Measurements from ENCODE around the gene PITPNB.

PITPNB gene

DNA sequence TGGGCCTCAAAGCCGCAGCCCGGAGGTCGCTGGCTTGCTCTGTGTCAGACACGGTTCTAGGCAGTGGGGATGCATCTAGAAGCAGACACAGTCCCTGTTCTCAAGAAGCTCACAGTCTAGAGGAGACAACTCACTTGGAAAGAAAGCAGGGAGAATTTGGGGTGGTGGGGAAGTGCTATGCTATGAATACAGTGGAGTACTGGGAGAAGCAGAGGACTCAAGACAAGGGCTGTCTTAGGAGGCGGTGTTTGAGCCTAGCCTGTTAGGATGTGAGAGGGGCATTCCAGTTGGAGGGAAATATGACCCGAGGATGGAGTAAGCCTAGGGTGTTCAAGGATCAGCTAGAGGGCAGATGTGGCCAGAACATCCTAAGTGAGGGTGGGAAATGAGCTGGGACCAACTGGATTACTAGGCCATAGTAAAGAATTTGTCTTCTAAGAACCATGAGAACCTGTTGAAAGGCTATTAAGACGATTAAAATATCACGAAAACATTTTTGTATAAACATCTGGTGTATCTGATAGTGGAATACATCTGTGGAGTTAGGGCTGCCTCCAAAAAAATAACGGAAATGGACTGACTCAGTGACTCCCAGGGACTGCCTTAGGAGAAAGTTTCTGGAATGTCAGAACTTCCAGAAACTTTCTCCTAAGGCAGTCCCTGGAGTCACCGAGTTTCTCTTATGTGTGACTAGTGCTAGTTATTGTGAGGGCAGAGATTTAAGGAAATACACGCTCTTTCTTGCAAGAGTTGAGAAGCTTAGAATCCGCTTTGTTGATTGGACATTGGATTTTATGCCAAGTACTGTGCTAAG is 1.1 kb upstream of the PITPNB start:
- peak; percentile 76 for DNase-seq (ENCODE audit: low read depth)

DNA sequence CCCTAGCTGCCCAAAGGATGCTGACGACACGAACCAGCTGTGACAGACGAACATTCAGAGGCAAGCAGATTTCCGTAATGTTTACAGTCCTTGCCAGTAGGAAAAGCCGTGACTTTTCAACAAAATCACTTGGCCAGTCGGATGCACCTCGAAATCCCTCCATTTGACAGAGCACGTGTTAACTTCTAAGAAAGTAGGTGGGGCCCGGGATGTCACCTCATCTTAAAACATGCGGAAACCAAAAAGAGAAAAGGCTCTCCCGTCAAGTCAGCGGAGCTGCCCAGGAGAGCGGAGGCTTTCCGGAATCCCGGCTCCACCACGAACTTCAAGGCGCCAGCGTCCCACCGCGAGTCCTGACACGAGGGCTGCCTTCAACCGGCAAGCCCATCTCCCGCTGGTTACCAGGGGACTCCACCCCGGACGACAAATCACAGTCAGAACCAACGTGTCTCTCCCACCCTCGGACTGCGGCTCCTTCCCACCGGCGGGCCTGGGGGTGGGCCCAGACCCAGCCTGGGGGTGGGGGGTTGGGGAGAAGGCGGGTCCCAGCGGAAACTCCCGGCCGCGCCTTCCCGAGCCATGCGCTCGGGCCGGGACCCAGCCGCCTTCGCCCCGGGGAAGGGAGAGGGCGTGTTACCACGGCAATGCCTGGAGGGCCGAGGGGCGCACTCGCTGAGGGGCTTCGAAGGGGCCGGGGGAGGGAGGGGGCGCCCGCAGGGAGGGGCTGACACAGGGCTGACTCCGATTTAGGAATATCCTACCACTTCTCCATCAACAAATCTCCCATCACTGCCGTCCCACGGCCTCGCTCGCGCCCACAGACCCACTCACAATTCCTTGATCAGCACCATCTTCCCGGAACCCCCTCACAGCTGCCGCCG is 475 bp downstream of the PITPNB start:
- peak; percentile 53 for DNase-seq (ENCODE audit: low read depth)

DNA sequence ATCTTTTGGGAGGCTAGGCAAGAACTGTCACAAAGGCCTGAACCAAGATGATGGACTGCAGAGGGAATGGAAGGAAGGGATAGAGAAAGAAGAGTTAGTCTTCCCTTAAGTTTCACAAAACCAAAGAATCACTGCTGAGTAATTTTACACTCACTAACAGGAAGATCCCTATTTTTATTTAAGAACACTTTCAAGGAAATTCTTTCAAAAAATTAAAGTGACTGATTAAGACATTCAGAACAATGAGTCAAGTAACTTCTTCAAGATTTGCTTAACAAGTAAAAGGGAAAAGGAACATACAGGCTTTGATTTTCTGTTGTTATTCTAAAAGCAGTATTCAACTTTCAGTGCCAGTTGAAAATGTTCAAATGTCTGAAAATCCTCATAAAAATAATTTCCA is 3.1 kb downstream of the PITPNB start:
- no peak for DNase-seq (ENCODE audit: low read depth)

DNA sequence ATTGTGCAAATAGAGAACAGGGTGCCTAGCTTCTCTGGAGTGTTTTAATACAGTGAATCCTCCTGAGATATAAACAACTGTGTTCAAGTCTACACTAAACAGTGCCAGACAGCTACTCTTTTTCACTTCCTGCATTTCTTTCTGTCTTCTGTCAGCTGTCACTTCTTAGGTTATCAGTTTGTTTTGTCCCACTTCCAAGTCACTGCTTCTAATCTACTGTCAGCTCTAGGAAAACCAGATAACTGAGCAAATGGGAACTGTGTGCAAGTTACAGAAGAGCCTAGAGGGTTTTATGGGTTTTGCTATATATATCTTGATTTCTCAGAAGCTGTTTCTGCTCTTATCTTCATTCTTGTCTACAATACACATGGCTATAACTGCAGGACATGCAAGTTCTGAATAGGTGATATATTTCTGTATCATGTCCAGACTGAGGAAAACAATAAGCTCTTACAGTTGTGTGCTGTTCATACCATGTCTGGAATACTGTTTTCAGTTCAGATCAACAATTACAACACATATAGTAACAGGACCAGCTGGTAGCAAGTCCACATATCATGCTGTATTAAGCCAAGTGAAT is 5.8 kb downstream of the PITPNB start:
- DNase-seq (ENCODE audit: low read depth): peak; percentile 45

DNA sequence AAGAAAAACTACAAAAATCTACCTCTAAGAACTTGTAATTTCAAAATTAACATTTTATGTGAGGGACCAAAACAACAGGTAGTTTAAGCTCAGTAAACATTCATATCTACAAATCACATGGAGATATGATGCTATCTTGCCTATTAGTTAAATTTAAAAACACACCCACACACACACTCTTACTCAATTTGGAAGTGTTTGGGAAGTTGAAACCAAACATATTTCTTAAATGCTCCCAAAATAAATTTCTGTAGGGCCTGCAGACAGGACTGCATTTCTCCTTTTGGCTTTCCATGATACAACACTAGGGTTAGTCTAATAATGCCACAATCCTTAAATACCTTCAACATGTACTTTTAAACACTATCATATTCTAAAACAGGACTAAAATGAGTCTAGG is 7.0 kb downstream of the PITPNB start:
- no peak for DNase-seq (ENCODE audit: low read depth)

DNA sequence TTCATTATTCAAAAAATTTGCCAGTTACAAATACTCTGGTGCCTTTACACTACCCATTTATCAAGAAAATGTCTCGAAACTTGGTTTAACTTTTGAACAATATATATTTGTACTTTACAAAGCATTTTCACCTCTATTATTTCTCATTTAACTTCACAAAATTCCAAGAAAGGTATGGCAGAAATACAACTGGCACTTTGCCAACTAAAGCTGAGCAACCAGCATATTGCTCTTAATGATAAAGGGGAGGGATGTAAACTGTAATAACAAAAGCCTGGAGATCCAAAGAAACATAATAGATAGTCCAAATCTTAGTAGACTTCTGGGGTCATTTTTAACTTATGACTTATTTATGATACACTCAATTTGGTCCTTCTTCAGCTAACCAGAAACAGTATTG is 7.7 kb downstream of the PITPNB start:
- no peak for DNase-seq (ENCODE audit: low read depth)

DNA sequence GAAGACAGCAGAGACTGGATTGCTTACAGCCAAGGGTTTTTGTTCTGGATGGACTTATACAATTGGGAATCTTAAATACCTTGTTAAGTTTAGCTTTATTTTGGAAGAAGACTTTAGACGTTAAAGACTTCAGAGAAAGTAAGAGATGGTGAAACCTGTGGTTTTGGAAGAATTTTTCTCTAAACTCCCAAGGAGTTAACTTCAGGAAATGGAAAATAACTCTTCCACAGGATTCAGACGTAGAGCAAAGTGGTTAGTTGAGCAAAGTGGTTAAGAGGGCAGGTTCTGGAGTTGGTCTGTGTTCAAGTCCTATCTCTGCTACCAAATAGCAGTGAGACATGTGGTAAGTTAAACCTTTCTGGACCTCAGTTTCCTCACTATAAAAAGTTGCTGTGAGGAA is 12.8 kb downstream of the PITPNB start:
- DNase-seq (ENCODE audit: low read depth): peak; percentile 59

DNA sequence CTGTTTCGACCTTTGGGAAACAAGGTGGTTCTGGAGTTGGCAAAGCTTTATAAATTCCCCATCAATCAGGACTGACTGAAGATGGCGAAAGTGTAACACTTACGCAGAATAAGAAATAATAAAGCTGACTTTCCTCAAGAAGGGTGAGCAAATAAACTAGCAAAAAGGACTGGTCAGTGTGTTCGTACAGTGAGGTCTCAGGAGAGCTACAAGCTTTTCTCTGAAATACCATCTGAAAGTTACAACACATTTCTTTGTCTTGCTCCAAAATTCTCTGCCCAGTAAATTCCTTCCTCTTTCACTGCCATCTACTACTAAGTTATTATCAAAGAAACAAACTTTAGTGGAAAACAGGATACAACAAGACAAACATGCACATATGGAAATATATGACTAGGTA is 13.4 kb downstream of the PITPNB start:
- DNase-seq (ENCODE audit: low read depth): no peak

DNA sequence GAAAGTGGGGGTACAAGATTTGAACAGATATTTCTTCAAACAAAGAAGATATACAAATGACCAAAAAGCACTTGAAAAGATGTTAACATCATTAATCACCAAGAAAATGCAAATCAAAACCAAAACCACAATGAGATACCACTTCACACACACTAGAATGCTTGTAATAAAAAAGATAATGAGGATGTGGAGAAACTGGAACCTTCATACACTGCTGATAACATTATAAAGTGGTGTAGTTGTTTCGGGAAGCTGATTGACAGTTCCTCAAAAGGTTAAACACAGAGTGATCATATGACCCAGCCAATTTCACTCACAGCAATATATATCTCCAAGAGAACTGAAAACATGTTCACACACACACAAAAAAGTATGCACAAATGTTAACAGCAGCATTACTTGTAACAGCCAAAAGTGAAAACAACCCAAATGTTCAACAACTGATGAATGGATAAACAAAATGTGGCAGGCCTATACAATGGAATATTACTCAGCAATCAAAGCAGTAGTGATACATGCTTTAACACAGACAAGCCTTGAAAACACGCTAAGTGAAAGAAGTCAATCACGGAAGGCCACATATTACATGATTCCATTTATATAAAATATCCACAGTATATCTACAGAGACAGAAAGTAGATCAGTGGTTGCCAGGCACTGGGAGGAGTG is 15.1 kb downstream of the PITPNB start:
- no peak for DNase-seq (ENCODE audit: low read depth)

DNA sequence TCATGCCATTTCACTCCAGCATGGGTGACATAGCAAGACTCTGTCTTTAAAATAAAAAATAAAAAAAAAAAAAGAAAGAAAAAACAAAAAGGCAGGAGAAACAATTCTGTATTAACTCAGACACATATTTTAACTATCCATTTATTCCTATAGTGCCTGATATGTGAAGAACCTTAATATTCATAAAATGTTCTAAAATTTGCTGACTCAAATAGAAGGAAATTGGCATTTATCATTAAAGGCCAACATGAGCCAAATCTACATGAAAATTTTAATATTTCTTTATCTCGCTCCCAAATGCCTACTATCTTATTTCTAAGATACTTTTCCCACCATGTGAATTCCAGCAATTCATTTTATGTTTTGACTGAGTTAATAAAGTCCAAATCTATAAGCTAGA is 18.9 kb downstream of the PITPNB start:
- DNase-seq (ENCODE audit: low read depth): no peak

DNA sequence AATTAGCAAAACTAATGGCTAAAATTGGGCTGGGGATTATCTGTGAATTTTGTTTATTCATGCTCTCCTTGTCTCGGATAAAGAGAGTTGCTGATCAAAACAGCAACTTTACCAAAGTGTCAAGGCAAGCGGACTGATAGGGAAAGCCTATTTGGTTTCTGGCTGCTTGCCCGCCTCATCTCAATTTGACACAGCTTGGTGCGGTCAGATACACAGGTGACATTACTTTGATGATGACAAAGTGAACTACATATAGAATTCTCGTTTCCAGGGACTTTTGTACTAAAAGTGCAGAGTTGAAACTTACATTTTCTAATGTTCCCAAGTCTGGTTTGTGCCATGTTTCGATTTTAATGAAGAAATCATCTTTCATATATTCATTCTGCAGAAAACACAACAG is 22.8 kb downstream of the PITPNB start:
- no peak for DNase-seq (ENCODE audit: low read depth)

DNA sequence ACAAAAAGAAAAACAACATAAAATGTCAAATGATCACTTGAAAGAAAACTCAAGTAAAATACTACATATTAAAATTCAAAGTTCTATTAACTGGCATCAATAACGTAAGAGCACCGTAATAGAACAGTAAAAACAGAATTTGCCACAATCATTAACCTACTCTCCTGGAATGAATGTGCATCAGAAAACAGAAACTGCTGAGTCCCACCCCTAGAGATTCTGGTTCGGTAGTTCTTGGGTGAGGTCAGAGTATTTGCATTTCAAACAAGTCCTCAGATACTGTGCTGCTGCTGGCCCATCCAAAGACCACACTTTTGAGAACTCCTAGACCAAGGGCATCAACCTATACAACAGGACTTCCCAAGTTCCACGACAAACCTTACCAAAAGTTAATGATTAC is 23.5 kb downstream of the PITPNB start:
- DNase-seq (ENCODE audit: low read depth): no peak

DNA sequence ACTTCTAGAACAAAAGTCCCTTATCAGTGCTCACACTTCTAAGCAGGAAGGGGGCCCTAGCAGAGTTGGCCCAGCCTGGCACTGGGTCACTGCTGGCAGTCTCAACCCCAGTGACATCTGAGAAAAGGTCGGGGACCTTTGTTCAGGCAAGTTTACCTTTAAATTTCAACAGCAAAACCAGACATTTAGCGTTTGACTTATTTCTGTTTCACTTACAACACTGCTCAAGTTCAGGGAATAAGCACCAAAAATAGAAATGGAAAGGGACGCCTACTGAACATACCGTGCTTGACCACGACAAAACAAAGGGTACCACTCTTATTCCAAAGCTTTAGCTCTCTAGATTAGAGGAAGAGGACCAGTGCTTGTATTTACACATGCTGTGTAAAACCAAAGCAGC is 26.2 kb downstream of the PITPNB start:
- DNase-seq (ENCODE audit: low read depth): no peak

DNA sequence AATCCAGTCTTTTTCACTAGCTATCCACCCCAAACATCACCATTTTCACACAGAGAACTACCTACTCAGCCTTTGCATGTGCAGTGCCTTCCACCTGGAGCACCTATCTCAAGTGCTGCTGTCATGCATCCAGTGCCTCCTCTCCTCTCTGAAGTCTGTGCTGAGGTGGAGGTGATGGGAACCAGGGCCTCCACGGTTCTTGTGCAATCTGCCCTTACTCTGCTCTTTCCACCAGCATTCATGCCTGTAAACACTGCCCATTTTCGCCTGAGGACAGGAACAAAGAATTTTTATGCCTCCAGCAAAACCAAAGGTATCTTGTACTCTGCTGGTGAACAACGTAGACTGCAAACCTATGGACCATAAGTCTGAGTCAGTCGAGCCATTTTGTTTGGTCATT is 27.0 kb downstream of the PITPNB start:
- DNase-seq (ENCODE audit: low read depth): no peak

DNA sequence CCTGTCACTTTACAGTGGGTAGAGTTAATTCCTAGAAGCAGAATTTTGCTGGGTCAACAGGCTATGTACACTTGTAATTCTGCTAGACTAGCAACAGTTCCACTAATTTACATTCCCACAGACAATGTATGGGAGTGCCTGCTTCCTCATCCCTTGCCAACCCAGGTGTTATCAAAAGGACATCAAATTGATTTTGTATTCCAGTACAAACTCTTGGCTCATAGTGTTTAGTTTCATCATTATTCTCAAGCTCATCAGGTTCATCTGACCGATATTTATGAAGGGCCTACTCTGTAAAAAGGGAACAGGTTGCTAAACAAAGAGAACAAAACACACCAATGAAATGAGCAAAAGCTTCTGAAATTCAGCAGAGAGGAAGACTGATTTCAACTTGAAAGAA is 30.7 kb downstream of the PITPNB start:
- DNase-seq (ENCODE audit: low read depth): no peak

DNA sequence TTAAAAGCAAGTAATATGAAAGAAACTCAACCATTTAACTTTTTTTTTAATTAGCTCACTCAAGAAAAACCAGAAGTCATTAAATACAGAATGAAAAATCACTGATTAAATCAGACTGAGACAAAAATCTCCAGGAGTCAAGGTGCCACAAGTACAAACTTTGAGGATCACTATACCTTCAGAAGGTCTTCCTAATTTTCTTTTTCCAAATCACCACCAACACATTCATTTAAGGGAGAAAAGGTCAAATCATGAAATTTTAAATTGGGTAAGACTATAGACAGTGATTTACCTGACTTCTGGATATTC is 32.3 kb downstream of the PITPNB start:
- DNase-seq (ENCODE audit: low read depth): no peak

DNA sequence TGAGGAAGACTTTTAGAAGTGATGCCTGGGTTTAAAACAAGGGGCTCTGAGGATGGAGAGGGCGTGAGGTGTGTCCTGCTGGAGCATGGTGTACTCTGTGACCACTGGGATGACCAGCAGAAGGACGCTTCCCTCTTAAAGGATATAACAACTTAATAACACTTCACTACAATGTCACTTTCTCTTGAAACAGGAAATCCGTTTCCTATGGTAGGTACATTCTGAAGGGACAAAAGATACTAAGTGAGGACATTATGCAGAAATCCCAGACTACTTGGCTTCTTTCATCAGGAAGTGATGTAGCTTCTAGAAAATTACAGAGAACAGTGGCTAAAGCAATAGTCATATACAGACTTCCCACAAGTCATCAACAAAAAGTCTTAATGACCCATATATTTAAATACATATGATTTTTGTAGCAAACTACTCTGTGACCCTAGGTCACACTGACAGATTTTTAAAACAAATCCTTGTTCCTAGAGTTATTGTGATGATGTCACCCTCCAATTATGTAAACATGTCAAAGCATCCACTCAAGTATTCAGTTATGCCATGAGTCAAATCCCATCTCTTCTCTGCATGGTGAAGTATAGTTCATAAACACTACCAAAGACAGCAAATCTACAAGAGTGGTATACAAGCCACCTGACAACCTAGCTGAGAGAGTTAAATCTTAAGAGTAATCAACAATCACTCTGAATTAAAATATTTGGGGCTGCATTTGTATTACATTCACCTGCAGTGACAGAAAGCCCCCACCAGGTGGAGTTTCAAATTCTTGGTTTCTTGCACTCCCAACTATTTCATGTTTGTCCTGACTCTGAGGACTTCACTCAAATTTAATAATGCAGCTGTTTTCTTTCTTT is 32.8 kb downstream of the PITPNB start:
- DNase-seq (ENCODE audit: low read depth): peak; percentile 93

DNA sequence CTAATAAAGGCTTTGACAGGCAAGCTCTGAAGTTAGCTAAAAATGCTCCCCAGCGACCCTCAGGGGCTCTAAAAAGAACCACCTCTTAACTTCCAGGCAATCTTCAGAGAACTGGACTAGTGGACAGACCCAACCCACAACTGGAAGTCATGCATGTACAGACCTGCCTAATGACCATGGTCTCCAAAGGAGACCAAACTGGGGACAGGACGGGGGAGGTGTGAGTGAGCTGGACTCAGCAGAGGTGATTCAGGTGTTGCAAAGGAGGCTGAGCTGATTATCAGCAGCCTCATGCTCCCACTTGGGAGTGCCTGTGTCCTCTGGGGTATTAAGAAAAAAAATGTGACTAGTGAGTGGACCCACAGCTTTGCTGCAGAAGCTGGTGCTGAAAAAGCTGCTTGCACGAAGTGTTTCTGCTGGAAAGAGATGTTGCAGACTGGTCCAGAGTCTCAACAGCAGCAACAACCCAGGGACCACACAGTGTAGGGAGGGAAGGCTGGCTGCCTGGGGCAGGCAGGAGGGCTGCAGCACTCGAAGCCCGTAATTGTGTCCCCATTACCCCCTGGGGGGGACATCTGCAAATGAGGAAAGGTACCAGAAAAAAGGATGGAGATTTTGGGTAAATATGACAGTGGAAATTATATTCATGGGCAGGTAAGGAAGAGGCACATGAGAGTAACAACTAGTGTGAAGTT is 35.3 kb downstream of the PITPNB start:
- DNase-seq (ENCODE audit: low read depth): no peak

DNA sequence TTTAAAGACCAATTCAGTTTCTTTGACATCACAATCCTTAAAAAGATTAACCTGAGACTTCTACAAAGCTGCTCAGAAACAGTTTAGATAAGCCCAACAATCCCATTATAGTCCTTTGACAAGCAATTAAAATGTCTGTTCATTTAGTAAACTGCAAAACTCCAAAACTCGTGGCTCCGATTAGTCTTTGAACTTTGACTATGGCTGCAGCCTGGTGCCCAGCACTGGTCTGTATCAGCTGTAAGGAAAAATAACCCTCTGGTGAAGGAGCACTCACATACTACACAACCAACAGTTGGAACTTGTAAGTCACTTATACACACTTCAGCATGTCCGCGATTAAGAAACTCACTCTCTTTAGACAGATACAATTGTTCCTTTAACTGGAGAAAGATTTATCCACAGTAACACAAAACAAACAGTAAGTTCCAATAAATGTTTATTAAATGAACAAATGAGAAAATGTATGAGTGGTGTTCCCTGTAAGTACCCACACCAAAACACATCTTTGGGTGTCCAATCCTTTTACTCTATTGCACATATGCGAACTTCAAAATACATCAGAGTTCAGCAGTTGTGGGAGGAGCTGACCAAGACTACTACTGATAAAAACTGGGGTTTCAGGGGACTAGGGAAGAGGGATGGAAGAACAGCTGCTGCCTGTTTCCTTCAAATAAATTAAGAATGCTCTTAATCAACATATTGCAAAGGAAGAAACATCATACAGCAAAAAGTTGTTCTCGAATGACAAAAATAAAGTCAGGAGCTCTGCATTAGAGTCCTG is 36.4 kb downstream of the PITPNB start:
- DNase-seq (ENCODE audit: low read depth): no peak

DNA sequence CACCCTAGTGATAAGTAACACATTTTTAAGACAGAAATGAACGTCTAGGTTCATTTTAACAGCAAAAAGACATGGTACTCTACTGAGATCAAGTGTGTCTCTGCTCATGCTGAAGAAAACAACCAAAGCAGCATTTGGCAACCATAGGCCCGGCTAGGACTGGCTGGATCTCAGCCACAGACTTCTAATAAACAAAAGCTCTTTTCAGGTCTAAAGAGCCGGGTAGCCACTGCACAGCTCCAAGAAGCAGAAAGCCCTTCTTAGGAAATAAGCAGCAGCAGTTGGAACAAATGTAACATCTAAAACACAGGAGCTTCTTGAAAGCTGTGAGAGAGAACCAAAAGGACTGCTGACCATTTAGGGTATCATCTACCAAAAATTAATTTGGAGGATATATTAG is 37.6 kb downstream of the PITPNB start:
- DNase-seq (ENCODE audit: low read depth): peak; percentile 77
